ENCODE measurements around the gene KLF16. TPM values are rescaled to one million over a fixed set of nuclear protein-coding genes. Genes with fewer than 3 reads are reported as not detected.

KLF16 gene
- total and polyA plus RNA-seq, 9 of the 15 experiments (the other 6 are each of a cell fraction or from before 2014, with no cell fraction given): 0.04 to 60.4 (median 6.8) TPM

DNA sequence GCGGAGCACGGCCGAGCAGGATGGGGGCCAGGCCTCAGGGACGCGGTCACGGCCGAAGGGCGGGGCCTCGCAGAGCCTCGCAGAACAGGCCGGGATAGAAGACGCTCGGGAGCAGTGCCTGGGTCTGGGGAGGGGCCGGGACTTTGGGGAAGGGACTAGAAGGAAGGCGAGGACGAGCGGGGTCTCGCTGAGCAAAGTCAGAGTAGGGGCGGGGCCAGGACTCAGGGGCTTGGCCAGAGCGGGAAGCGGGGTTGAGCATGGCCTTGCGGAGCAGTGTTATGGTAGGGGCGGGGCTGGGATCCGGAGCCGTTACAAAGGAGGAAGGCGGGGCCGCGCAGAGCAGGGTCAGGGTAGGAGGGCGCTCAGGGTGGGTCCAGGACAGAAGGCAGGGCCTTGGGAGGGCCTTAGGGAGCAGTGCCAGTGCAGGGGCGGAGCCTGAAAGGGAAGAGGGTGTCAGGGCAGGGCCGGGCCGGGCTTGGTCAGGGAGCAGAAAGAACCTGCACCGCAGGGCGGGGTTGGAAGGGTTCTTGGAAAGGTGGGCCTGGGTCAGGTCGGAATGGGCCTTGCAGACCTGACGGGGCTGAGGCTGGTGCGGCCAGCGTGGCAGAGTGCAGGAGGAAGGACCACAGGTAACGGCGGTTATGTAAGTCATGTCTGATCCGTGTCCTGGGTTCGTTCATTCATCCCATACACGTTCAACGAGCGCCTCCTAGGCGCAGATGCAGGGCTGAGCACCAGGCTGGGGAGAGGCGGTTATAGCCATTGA lies 50.8 kb downstream of the KLF16 start (continued):
- TF ChIP-seq FOXJ3 (CRISPR knock-in tag; IDR thresholded peaks at IDR 0.05) (no peak), HNRNPH1 (optimal IDR thresholded peaks at IDR 0.05; ENCODE audit: low read depth, low read length) (no peak), TRIM24 (IDR thresholded peaks at IDR 0.05) (no peak), BRD9 (IDR thresholded peaks at IDR 0.05; ENCODE audit: low read depth, partially characterized antibody) (peak; percentile 36), ARID1B (IDR thresholded peaks at IDR 0.05) (peak; percentile 49; the same call in 1 of the 2 replicates), CTBP1 (IDR thresholded peaks at IDR 0.05; ENCODE audit: borderline replicate concordance) (peak; percentile 83; the same call in 1 of the 2 replicates), MTA2 (IDR thresholded peaks at IDR 0.05; ENCODE audit: low read depth) (no peak), ZNF764 (CRISPR knock-in tag; IDR thresholded peaks at IDR 0.05; ENCODE audit: low read depth) (no peak; the same call in 1 of the 2 replicates), HDAC3 (IDR thresholded peaks at IDR 0.05; ENCODE audit: borderline replicate concordance, partially characterized antibody) (no peak), ZNF384 (IDR thresholded peaks at IDR 0.05; ENCODE audit: low read depth, low read length) (no peak), JUN (IDR thresholded peaks at IDR 0.05; ENCODE audit: borderline replicate concordance, low read depth, low read length) (peak; percentile 13; the same call in 1 of the 2 replicates), JUN (CRISPR knock-in tag; IDR thresholded peaks at IDR 0.05; ENCODE audit: borderline replicate concordance) (peak; percentile 80; the same call in 1 of the 2 replicates), SNRNP70 (optimal IDR thresholded peaks at IDR 0.05; ENCODE audit: low read depth, low read length) (no peak), YY1 (IDR thresholded peaks at IDR 0.05; ENCODE audit: borderline replicate concordance in 1 of 3, control insufficient read depth in 1 of 3, extremely low read depth in 1 of 3, insufficient read depth in 3 of 3, insufficient read length in 1 of 3, insufficient replicate concordance in 2 of 3, low read depth in 1 of 3, low read length in 2 of 3) (no peak), POLR2G (IDR thresholded peaks at IDR 0.05; ENCODE audit: low read depth, low read length) (peak; percentile 85), STAG1 (CRISPR knock-in tag; IDR thresholded peaks at IDR 0.05; ENCODE audit: borderline replicate concordance) (peak; percentile 24; the same call in 1 of the 2 replicates), RBM25 (IDR thresholded peaks at IDR 0.05; ENCODE audit: low read depth, low read length, severe bottlenecking) (no peak), NEUROD1 (IDR thresholded peaks at IDR 0.05; ENCODE audit: borderline replicate concordance, low read depth, low read length, partially characterized antibody) (no peak), ETV1 (tag; conservative IDR thresholded peaks at IDR 0.05; ENCODE audit: low read depth) (no peak), TRIM28 (IDR thresholded peaks at IDR 0.05) (no peak), ZNF707 (CRISPR knock-in tag; conservative IDR thresholded peaks at IDR 0.05) (no peak), MAFF (IDR thresholded peaks at IDR 0.05; ENCODE audit: low read length) (no peak)
- TF ChIP-seq, protein P1, sequence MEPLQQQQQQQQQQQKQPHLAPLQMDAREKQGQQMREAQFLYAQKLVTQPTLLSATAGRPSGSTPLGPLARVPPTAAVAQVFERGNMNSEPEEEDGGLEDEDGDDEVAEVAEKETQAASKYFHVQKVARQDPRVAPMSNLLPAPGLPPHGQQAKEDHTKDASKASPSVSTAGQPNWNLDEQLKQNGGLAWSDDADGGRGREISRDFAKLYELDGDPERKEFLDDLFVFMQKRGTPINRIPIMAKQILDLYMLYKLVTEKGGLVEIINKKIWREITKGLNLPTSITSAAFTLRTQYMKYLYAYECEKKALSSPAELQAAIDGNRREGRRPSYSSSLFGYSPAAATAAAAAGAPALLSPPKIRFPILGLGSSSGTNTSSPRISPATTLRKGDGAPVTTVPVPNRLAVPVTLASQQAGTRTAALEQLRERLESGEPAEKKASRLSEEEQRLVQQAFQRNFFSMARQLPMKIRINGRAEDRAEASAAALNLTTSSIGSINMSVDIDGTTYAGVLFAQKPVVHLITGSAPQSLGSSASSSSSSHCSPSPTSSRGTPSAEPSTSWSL (CRISPR knock-in tag; IDR thresholded peaks at IDR 0.05; ENCODE audit: borderline replicate concordance): no peak
- TF ChIP-seq, protein P2, sequence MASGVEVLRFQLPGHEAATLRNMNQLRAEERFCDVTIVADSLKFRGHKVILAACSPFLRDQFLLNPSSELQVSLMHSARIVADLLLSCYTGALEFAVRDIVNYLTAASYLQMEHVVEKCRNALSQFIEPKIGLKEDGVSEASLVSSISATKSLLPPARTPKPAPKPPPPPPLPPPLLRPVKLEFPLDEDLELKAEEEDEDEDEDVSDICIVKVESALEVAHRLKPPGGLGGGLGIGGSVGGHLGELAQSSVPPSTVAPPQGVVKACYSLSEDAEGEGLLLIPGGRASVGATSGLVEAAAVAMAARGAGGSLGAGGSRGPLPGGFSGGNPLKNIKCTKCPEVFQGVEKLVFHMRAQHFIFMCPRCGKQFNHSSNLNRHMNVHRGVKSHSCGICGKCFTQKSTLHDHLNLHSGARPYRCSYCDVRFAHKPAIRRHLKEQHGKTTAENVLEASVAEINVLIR (CRISPR knock-in tag; IDR thresholded peaks at IDR 0.05): no peak
- TF ChIP-seq, protein P3, sequence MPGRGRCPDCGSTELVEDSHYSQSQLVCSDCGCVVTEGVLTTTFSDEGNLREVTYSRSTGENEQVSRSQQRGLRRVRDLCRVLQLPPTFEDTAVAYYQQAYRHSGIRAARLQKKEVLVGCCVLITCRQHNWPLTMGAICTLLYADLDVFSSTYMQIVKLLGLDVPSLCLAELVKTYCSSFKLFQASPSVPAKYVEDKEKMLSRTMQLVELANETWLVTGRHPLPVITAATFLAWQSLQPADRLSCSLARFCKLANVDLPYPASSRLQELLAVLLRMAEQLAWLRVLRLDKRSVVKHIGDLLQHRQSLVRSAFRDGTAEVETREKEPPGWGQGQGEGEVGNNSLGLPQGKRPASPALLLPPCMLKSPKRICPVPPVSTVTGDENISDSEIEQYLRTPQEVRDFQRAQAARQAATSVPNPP (IDR thresholded peaks at IDR 0.05; ENCODE audit: borderline replicate concordance, insufficient read depth, insufficient read length): no peak
